Activated CD4-positive, alpha-beta memory T cell treated with anti-CD3 and anti-CD28 coated beads for 36 hours (primary cell): ENCODE measurements around the gene PAX6. TPM values are rescaled to one million over a fixed set of nuclear protein-coding genes. Genes with fewer than 3 reads are reported as not detected.

Source experiments
- CTCF ChIA-PET: fragments of 350-600 bp; sonication (Branson Sonifier 250); formaldehyde crosslinking; loops from one replicate; lab custom pipeline; 2021; ENCODE audit warnings: antibody characterized with exemption, inconsistent platforms; lab: Charles Lee
- POLR2A ChIA-PET: fragments of 350-600 bp; sonication (Branson Sonifier 250); formaldehyde crosslinking; loops from one replicate; lab custom pipeline; 2021; ENCODE audit warnings: antibody characterized with exemption; lab: Charles Lee
- DNase-seq: peaks from one replicate; pipeline ENCODE4 v3.0.0-alpha.2; 2020
- H3K27ac Mint-ChIP-seq: one replicate; pipeline ENCODE4 v1.8.0; 2021; ENCODE audit warnings: mixed read lengths
- H3K27me3 Mint-ChIP-seq: one replicate; pipeline ENCODE4 v1.8.0; 2021; ENCODE audit warnings: mixed read lengths
- H3K36me3 Mint-ChIP-seq: one replicate; pipeline ENCODE4 v1.8.0; 2021; ENCODE audit warnings: mixed read lengths
- H3K4me1 Mint-ChIP-seq: one replicate; pipeline ENCODE4 v1.8.0; 2021; ENCODE audit warnings: low read depth, mixed read lengths
- H3K4me3 Mint-ChIP-seq: one replicate; pipeline ENCODE4 v1.8.0; 2021; ENCODE audit warnings: mild to moderate bottlenecking, mixed read lengths
- H3K9me3 Mint-ChIP-seq: one replicate; pipeline ENCODE4 v1.8.0; 2021; ENCODE audit warnings: mixed read lengths
- intact Hi-C: fragments of 100-400 bp; cut with micrococcal nuclease; formaldehyde crosslinking; loops from one replicate; pipeline ENCODE4 v1.15.1; 2023
- total RNA-seq, 2 experiments: library from RNA; stranded (reverse); gene quantifications; one replicate each; pipeline ENCODE4 v1.2.3, GENCODE V29; 2021

PAX6 gene
- total RNA-seq, 2 experiments from 2014 or later = not detected

- Mint-ChIP-seq H3K4me3 (no peak overlapping the region), H3K9me3 (peaks cover 7% of the 10 kb centered on the region), H3K27me3 (peaks cover 77% of the 10 kb centered on the region), H3K4me1 (peaks cover 44% of the 10 kb centered on the region), H3K27ac (peak overlapping the region; percentile 29), H3K36me3 (peaks cover 23% of the 10 kb centered on the region)
- POLR2A ChIA-PET = no interaction called here
- DNase-seq = no peak
- CTCF ChIA-PET = no interaction called here
- intact Hi-C loops = loop anchor here (2.0 to 5.0 kb wide), 3 partner anchors 15 to 638 kb away; partner anchors contain the start of gene WT1
These were observed 11.4 kb downstream of the PAX6 start for GRCh38 chr11:31799435-31800397.

DNA sequence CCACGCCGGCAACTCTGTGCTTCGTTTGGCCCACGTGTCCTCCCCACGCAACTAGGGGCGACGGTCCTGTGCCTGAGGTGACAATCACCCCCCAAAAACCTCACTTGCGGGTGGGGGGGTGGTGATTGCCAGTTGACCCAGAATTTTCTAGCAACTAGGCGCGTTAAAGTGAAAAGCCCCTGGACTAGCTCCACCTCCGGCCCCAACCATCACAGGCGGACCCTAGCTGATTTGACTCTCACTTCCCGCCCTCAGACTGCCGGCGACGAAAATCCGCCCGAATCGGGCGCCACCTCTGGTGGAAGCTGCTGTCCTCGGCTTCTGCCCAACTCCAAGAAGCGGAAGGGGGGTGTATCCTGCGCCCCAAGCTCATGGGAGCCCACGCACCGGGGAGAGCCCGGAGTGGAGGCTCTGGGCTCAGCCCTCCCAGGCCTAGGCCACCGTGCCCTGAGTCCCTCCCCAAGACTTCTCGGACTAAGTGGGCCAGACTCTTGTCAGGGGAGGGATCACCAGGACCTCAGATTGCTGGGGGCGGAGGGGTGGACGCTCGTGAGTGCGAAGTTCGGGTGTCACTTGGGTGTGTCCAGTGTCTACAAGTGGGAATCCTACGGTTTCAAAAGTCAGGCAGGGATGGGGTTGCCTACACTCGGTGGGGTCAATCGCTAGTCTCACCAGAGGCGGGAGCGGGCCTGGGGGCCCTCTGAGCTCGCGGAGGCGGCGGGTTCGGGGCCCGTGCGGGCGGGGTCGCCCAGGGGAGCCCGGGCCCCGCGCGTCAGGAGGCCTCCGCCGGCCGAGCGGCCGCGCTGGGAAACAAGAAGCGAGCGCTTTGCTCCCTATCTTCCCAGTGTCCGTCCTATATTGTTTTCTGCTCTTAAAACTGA, 12.3 kb downstream of the PAX6 start:
- Mint-ChIP-seq H3K27ac (no peak overlapping the region), H3K4me1 (peaks cover 36% of the 10 kb centered on the region), H3K9me3 (peaks cover 7% of the 10 kb centered on the region), H3K27me3 (peaks cover 76% of the 10 kb centered on the region), H3K4me3 (peak overlapping the region; percentile 8), H3K36me3 (peaks cover 23% of the 10 kb centered on the region)
- intact Hi-C loops = loop anchor here (5.0 kb wide), 1 partner anchor 401 kb away; no protein-coding TSS in a partner anchor
- ChIA-PET CTCF (no interaction called here), POLR2A (interaction anchor here (0.7 kb wide), 1 partner anchor 28 kb away, joined by 3 read pairs; no protein-coding TSS in a partner anchor)
- peak; percentile 53 for DNase-seq

- CTCF ChIA-PET = no interaction called here
- POLR2A ChIA-PET = interaction anchor here (0.7 kb wide), 1 partner anchor 29 kb away, joined by 3 read pairs; no protein-coding TSS in a partner anchor
- Mint-ChIP-seq H3K27ac (no peak overlapping the region), H3K27me3 (peaks cover 69% of the 10 kb centered on the region), H3K36me3 (peaks cover 23% of the 10 kb centered on the region), H3K4me1 (peaks cover 30% of the 10 kb centered on the region), H3K4me3 (peak overlapping the region; percentile 16), H3K9me3 (peaks cover 5% of the 10 kb centered on the region)
- intact Hi-C loops = loop anchor here (5.0 kb wide), 1 partner anchor 401 kb away; no protein-coding TSS in a partner anchor
- no peak for DNase-seq
These were observed 13.0 kb downstream of the PAX6 start for GRCh38 chr11:31798057-31798553.

GRCh38 chr11:31797190-31798056, 13.7 kb downstream of the PAX6 start:
- Mint-ChIP-seq H3K4me1 (peaks cover 30% of the 10 kb centered on the region), H3K36me3 (peaks cover 23% of the 10 kb centered on the region), H3K27ac (no peak overlapping the region), H3K9me3 (peaks cover 5% of the 10 kb centered on the region), H3K27me3 (peaks cover 65% of the 10 kb centered on the region), H3K4me3 (peak overlapping the region; percentile 16)
- intact Hi-C loops = loop anchor here (5.0 kb wide), 1 partner anchor 400 kb away; no protein-coding TSS in a partner anchor
- ChIA-PET POLR2A (interaction anchor here (0.7 kb wide), 1 partner anchor 30 kb away, joined by 3 read pairs; no protein-coding TSS in a partner anchor), CTCF (no interaction called here)
- no peak for DNase-seq

DNA sequence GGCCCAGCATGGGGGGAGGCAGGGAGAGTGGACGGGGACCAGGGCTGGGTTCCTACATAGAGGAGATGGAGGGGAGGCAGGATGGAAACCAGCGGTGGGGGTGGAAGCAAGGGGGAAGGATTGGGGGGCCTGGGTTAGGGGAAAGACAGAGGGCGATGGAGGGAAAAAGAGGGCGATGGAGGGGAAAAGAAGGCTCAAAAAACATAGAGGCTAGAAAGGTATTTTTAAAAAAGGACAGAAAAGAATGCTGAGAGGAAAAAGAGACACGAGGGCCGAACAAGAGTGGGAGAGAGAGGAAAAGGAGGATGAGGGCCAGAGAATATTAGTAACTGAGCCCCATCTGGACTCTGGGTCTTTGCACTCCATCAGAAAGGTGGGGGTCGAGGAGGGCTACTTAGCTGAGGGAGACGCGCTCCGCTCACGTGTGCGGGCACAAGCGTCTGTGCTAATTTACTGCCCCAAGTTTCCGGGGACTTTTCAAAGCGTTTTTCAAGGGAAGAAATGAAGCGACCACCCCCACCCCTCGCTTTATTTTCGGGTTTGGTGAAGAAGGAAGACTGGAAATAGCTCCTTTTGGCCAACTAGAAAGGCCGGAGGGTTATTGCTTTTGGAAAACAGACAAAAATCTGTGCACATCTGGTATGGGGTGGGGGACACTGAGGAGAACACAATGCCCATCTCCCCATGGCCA, 14.5 kb downstream of the PAX6 start:
- POLR2A ChIA-PET = no interaction called here
- H3K36me3 Mint-ChIP-seq = peaks cover 23% of the 10 kb centered on the region
- no peak overlapping the region for H3K27ac Mint-ChIP-seq
- H3K4me3 Mint-ChIP-seq = no peak overlapping the region
- H3K9me3 Mint-ChIP-seq = peaks cover 5% of the 10 kb centered on the region
- peaks cover 61% of the 10 kb centered on the region for H3K27me3 Mint-ChIP-seq
- CTCF ChIA-PET = no interaction called here
- H3K4me1 Mint-ChIP-seq = peaks cover 30% of the 10 kb centered on the region
- intact Hi-C loops = loop anchor here (5.0 kb wide), 1 partner anchor 399 kb away; no protein-coding TSS in a partner anchor
- no peak for DNase-seq

GRCh38 chr11:31795706-31796498, 15.2 kb downstream of the PAX6 start:
- H3K27ac Mint-ChIP-seq = no peak overlapping the region
- peaks cover 30% of the 10 kb centered on the region for H3K4me1 Mint-ChIP-seq
- H3K9me3 Mint-ChIP-seq = peaks cover 5% of the 10 kb centered on the region
- DNase-seq = no peak
- H3K27me3 Mint-ChIP-seq = peaks cover 59% of the 10 kb centered on the region
- intact Hi-C loops = loop anchor here (5.0 kb wide), 1 partner anchor 399 kb away; no protein-coding TSS in a partner anchor
- H3K4me3 Mint-ChIP-seq = no peak overlapping the region
- POLR2A ChIA-PET = no interaction called here
- CTCF ChIA-PET = no interaction called here
- H3K36me3 Mint-ChIP-seq = peaks cover 18% of the 10 kb centered on the region

DNA sequence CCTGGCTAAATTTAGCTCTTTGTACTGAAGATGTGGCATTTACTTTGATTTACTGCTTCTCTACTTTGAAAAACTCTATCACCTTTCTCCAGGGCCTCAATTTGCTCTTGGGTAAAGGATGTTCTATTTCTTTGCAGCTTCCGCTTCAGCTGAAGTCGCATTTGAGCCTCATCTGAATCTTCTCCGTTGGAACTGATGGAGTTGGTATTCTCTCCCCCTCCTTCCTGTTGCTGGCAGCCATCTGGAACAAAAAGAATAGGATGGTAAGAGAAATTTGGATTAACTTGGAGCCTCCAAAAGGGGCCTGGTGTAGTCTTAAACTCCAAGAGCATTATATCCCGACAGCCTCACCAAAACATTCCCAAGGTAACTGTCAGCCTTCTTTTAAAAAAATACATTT, 16.6 kb downstream of the PAX6 start:
- CTCF ChIA-PET = no interaction called here
- no peak for DNase-seq
- POLR2A ChIA-PET = no interaction called here
- intact Hi-C loops = no loop called here
- Mint-ChIP-seq H3K36me3 (peaks cover 6% of the 10 kb centered on the region), H3K9me3 (no peaks in the 10 kb centered on the region), H3K27me3 (peaks cover 54% of the 10 kb centered on the region), H3K27ac (no peak overlapping the region), H3K4me1 (peaks cover 21% of the 10 kb centered on the region), H3K4me3 (no peak overlapping the region)

- no peaks in the 10 kb centered on the region for H3K9me3 Mint-ChIP-seq
- CTCF ChIA-PET = no interaction called here
- POLR2A ChIA-PET = no interaction called here
- H3K36me3 Mint-ChIP-seq = peaks cover 5% of the 10 kb centered on the region
- no peak overlapping the region for H3K4me3 Mint-ChIP-seq
- intact Hi-C loops = no loop called here
- H3K4me1 Mint-ChIP-seq = peaks cover 11% of the 10 kb centered on the region
- H3K27ac Mint-ChIP-seq = no peak overlapping the region
- DNase-seq = no peak
- peaks cover 45% of the 10 kb centered on the region for H3K27me3 Mint-ChIP-seq
These were observed 17.9 kb downstream of the PAX6 start for GRCh38 chr11:31793264-31793663.

- peaks cover 40% of the 10 kb centered on the region for H3K27me3 Mint-ChIP-seq
- ChIA-PET CTCF (no interaction called here), POLR2A (no interaction called here)
- DNase-seq = no peak
- intact Hi-C loops = no loop called here
- no peaks in the 10 kb centered on the region for H3K9me3 Mint-ChIP-seq
- H3K4me1 Mint-ChIP-seq = peaks cover 7% of the 10 kb centered on the region
- H3K27ac Mint-ChIP-seq = no peak overlapping the region
- peaks cover 2% of the 10 kb centered on the region for H3K36me3 Mint-ChIP-seq
- no peak overlapping the region for H3K4me3 Mint-ChIP-seq
These were observed 18.7 kb downstream of the PAX6 start for GRCh38 chr11:31792456-31792855.

- peaks cover 2% of the 10 kb centered on the region for H3K36me3 Mint-ChIP-seq
- intact Hi-C loops = no loop called here
- peaks cover 4% of the 10 kb centered on the region for H3K4me1 Mint-ChIP-seq
- ChIA-PET CTCF (no interaction called here), POLR2A (no interaction called here)
- DNase-seq = no peak
- H3K27ac Mint-ChIP-seq = no peak overlapping the region
- H3K27me3 Mint-ChIP-seq = peaks cover 38% of the 10 kb centered on the region
- H3K9me3 Mint-ChIP-seq = no peaks in the 10 kb centered on the region
- no peak overlapping the region for H3K4me3 Mint-ChIP-seq
These were observed 19.1 kb downstream of the PAX6 start for GRCh38 chr11:31792036-31792435.
